ENCODE measurements around the gene PEPD.
A peak's percentile ranks its signal among the peaks of the same experiment; 100 is the strongest.

Gene PEPD

DNA sequence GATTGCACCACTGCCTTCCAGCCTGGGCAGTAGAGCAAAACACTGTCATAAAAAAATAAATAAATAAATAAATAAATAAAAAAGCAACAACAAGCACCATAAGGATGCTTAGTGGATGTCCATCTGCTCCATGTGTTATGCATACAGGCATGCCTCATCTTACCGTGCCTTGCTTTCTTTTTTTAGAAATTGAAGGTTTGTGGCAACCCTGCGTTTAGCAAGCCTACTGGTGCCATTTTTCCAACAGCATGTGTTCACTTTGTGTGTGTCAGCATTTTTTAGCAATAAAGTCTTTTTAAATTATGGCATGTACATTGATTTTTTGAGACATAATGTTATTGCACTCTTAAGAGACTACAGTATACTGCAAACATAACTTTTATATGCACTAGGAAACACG, 68.3 kb downstream of the PEPD start:
- DNase-seq = no peak

GRCh38 chr19:33450689-33451088, 70.9 kb downstream of the PEPD start:
- no peak for DNase-seq

GRCh38 chr19:33449799-33450198, 71.8 kb downstream of the PEPD start:
- no peak for DNase-seq

GRCh38 chr19:33448159-33448516, 73.5 kb downstream of the PEPD start:
- DNase-seq = no peak

DNA sequence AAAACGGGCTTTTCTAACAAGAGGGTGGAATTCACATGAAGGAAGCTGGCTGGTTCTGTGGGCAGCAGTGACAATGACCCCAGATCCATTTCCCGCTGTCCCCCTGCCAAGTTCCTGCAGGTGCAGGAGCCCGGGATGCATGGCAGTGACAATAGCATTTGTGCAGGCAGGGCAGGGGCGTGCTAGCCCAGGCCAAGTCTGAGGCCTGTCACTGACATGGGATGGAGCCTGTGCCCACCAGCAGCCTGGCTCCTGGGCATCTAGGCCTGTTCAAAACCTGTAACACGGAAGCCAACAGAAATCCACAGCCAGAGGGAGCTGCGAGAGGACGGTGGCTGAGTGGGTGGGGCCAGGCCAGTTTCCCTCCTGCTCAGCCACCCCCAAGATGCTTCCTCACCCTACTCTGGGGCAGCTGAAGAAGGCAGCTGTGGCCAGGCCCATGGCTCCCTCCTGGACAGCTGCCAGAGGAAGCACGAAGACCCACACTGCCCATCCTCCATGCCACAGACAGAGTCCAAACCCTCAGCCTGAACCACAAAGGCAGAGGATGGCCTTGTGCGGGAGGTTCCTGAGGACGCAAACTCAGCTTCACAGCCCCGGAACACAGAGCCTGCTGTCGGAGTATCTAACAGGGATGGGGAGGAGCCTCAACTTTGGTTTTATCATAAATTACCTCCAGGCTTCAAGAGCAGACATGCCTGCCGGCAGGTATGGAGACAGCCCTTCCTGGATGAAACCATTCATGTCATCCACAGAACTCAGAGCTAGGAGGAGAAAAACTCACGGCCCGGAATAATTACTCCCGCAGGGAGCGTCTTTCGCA, 74.0 kb downstream of the PEPD start:
- no peak for DNase-seq

DNA sequence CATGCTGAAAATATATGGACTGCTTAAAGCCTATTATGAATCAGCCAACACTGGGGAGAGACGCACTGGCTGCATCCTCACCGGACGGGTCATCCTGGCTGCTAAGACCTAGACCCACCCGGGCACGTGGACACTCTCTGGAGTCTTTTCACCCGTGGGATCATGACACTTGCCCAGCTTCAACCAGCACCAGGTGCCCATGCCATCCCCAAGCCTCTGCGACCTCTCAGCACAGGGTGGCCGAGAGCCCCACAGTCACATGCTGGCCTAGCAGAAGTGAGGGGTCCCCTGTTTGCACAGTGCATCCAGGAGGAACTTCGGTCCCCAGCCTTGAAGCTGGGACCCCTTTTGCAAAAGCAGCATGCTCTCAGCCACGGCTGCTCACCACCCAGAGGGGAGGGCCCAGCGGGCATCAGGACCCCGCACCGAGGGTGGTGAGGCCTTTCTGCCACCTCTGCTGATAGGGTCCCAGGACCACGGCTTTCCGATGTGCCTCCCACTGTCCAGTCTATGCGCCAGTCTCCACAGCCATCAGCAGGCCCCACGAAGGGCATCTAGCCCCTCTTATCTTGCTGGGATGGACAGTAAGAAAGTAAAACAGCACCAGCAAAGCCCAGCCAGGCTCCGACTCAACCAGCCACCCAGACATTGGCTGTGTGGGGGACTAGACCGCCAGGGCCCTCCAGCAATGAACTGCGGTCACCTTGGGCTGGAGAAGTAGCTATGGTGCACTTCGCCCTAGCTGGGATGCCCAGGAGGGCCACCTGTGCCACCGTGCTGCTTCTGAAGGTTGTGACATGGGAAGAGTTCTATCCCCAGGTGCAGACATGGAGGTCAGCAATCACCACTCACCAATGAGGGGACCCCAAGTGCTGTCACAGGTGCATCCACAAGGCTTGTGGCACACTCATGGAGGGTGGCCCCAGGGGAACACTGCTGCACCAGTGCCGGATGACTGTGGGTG, 75.0 kb downstream of the PEPD start:
- DNase-seq = no peak

DNA sequence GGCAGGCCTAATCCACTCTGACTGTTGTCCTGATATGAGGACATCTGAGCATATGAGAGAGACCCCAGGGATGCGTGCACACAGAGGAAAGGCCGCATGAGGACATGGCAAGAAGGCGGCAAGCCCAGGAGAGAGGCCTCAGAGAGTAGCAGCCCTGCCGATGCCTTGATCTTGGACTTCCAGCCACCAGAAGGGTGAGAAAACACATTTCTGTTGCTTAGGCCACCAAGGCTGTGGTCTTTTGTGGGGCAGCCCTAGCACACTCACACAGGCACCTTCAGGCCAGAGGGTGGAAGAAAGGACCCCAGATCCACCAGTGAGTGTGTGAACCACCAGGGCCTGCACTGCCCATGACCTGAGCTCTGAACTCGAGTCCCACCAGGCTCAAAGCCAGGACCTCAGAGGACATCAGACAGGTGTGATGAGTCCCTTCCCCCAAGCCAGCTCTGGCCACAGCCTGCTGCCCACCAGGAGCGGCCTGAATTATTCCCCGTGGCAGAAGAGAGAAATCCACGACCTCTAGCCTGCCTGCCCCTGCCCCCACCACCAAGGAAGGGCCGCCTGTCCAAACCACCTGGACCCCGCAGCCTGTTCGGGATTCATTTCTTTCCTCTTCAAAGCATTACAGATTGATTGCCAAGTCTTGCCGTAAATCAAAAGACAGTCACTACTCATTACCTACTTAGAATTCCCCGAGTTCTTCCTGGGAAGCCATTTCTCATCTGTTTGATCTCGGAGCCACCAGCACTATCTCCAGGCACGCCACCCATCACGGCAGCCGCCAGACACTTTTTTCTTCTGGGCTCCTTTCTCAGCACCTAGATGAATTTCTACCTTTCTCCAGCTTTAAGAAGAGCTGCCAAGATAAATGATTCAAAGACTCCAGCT, 75.9 kb downstream of the PEPD start:
- no peak for DNase-seq

DNA sequence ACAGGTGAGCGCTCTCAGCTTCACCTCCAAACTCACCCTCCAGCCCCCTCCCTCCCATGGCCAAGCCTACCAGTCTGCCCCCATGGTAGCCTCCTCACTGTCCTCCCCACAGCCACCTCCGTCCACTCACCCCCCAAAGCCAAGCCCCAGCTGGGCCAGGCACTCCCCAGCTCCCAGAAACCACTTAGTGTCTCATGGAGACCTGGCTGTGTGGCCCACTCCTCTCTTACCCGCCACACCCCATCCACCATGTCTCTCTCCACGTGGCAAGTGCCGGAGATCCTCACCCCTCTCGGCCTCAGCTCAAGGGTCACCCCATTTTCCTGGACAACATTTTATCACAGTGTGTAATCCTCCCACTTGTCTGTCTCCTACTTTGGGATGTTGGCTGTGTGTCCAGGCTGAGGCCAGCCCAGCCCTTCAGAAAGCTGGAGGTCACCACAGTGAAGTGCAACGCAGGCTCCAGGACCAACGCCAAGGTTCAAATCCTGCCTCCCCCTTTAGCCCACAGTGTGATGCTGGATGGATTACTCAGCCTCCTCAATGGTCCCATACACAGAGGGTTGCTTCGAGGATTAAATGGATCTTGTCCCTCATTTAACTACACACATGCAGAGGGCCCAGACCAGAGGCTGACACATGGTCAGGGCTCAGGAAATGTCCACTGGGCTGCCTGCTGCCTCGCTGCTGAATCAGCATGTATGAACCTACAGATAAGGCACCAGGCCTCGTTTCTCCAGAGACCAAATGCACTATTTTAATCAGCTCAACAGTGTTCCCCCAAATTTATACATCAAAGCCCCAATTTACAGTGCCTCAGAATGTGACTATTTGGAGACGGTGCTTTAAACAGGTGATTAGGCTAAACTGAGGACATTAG, 76.8 kb downstream of the PEPD start:
- no peak for DNase-seq

DNA sequence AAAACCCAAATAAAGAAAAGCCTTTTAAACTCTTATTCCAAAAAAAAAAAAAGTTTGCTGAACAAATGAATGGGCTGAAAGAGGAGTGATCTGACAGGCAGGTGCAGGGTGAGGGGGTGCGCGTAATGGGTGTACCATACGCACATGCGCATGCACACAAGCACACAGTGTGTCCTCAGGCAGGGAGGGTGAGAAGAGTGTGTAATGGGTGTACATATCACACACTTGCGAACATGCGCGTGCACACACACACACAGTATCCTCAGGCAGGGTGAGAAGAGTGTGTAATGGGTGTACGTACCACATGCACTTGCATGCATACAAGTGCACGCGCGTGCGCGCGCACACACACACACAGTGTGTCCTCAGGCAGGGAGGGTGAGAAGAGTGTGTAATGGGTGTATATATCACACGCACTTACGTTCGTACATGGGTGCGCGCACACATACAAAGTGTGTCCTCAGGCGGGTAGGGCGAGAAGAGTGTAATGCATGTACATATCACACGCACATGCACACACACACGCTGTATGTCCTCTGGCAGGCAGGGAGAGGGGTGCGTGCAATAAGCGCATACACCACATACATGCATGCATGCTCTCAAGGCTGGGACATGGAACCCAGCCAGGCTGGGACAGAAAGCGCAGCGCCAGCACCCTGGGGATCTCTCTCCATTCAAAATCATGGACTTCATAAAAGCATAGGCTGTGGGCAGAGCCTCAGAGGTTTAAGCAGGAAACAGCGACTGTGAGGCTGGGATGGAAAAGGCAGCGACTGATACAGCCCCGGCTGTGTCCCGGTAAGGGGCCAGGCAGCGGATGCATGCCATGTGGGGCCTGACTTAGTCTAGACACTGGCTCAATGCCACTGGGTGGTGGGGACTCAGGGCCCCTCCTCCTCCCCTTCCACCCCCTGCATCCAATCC, 77.7 kb downstream of the PEPD start:
- DNase-seq = no peak

GRCh38 chr19:33442706-33443105, 78.9 kb downstream of the PEPD start:
- DNase-seq = no peak

GRCh38 chr19:33441828-33442227, 79.8 kb downstream of the PEPD start:
- no peak for DNase-seq

GRCh38 chr19:33441277-33441699, 80.3 kb downstream of the PEPD start:
- DNase-seq = no peak

DNA sequence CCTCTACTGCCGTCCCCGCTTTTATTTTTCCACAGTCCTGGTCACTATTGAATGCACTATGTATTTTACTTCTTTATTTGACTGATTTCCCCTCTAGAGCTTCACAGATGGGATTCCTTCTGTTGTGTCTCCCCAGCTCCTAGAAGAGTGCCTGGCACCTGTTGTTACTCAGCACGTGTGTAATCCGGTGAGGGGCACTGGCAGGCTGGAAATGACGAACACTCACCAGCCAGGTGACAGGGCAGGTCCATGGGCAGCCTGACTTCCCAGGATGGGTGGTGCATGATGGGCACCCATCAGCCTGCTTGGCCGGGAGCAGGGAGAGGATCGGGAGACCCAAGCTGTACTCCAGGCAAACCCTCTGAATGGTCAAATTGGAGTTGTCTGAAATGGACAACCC, 80.9 kb downstream of the PEPD start:
- DNase-seq = no peak

- DNase-seq = no peak
These were observed 81.3 kb downstream of the PEPD start for GRCh38 chr19:33440241-33440640.

- DNase-seq = no peak
These were observed 82.4 kb downstream of the PEPD start for GRCh38 chr19:33438987-33439781.

- peak; percentile 35 for DNase-seq
These were observed 83.5 kb downstream of the PEPD start for GRCh38 chr19:33437821-33438671.

GRCh38 chr19:33437393-33437820, 84.2 kb downstream of the PEPD start:
- DNase-seq = no peak

All from NCI-H1105 treated with DMSO at 0.1 percent for 48 hours (cell line).